HG03575 (cell line): ENCODE results near the gene RAB11FIP4.

Experiments
- ATAC-seq: cut with Tn5 transposase; IDR thresholded peaks from one replicate; pipeline ENCODE4 v1.9.1; 2021; ENCODE audit not compliant: unreplicated experiment, insufficient number of reproducible peaks, low FRiP score; ENCODE audit errors: extremely low read depth

The RAB11FIP4 gene

DNA sequence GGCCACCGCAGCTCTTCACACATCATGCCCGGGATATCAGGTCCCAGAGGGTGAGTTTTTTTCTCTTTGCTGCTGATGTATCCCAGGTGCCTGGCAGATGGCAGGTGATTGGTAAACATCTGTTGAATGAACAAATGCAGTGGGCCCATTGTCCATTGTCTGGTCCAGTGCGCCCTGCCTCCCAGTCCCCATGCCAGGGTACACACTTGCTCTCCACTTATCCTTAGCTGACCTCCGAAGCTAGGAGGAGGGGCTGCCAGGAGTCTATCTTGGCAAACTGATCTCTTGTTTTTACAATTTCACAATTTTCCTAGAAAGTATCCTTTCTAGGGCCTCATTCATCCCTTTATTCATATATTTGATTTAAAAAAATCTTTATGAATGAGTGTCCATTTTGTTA is 196.0 kb downstream of the RAB11FIP4 start:
- no peak for ATAC-seq
